T-helper 2 cell treated with Interferon-gamma antibody and Interleukin-4, amounts not matched to agents 100 ng/mL and 5 ng/mL, for 36 hours (primary cell): ENCODE measurements around the gene TRAF1. TPM values are rescaled to one million over a fixed set of nuclear protein-coding genes. Genes with fewer than 3 reads are reported as not detected.

Experiments used
- intact Hi-C: fragments of 100-400 bp; cut with micrococcal nuclease; formaldehyde crosslinking; loops from one replicate; pipeline ENCODE4 v1.15.1; 2023
- total RNA-seq: library from RNA; stranded (reverse); gene quantifications from 2 replicates; pipeline ENCODE4 v1.2.3, GENCODE V29; 2022

Gene TRAF1
- total RNA-seq, 1 donor from 2014 or later: 82.3 TPM

DNA sequence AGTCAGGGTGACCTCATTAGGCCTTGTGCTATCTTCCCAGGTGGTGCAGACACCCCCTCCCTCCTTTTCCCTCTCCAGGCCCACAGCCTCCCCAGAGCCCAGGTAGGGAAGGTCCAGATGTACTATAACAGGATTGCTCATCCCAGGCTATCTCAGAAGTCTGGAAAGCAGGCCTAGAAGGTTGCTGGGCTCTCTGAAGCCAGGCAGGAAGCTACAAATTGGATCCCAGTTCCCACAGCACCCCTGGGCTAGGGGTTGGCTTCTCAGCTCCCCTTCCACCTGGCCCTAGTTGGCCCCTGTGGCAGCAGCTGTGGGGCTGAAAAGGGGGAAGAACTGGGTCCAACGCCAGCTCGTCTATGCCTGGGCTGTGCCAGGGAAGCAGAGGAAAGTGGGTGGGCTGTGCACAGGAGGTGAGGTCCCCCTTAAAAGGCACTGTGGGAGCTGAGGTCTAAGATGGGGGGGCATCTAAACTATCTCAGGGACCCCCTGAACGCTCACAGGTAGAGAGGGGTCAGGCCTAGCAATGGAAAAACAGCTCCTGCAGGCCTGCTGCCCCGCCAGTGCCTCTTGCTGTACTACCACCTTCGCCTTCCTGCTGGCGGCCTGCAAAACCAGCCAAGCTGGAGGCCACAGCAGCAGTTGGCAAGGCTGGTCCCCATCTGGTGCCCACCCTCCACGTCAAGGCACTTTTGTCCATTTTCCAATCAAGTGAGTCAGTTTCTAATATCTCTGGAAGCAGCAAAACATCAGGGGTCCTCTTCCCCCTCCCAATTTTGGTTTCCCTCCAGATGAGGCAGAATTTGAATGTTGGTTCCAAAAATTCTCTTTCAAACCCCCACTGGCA lies 70.5 kb downstream of the TRAF1 start:
- intact Hi-C loops: no loop called here

- intact Hi-C loops: no loop called here
Measured at GRCh38 chr9:120854596-120855327, 71.8 kb downstream of the TRAF1 start.

- intact Hi-C loops: no loop called here
Measured at GRCh38 chr9:120853198-120853597, 73.4 kb downstream of the TRAF1 start.

Other genes starting within 250 kb of the TRAF1 start
- gene MEGF9, start 212.3 kb downstream of the TRAF1 start, total RNA-seq: 8.7 TPM in 2 replicates
- gene FBXW2, start 133.4 kb downstream of the TRAF1 start, total RNA-seq: 90.4 and 90.8 TPM in 2 replicates
- 49.9 and 54.0 TPM in 2 replicates for gene PSMD5, start 83.9 kb downstream of the TRAF1 start, total RNA-seq
- gene PHF19, start 49.6 kb downstream of the TRAF1 start, total RNA-seq: 344 and 354 TPM in 2 replicates
- gene C5, start 123.5 kb upstream of the TRAF1 start, total RNA-seq: 1.5 and 2.5 TPM in 2 replicates
- 85.8 and 86.2 TPM in 2 replicates for gene CNTRL, start 148.2 kb upstream of the TRAF1 start, total RNA-seq